Liver (tissue), 9 donors: ENCODE measurements around the gene CAP2. TPM values are rescaled to one million over a fixed set of nuclear protein-coding genes. Genes with fewer than 3 reads are reported as not detected.

Source experiments
- DNase-seq: peaks from one replicate; pipeline ENCODE4 v3.0.0-alpha.2; 2017; ENCODE audit warnings: low spot score
- H3K27ac ChIP-seq, 2 donors: one replicate each; pipeline ENCODE4 v1.7.0; 2013; ENCODE audit warnings: inconsistent platforms in 2 of 2, low read length in 2 of 2, control low read depth in 1 of 2, low read depth in 1 of 2, mild to moderate bottlenecking in 1 of 2
- H3K27me3 ChIP-seq, 4 donors: one replicate each; pipeline versions ENCODE4 v1.6.1 to v1.7.0; 2013; ENCODE audit warnings: low read length in 3 of 4, inconsistent platforms in 1 of 4, mild to moderate bottlenecking in 1 of 4, moderate library complexity in 1 of 4; ENCODE audit not compliant: control insufficient read depth in 4 of 4, insufficient read depth in 4 of 4
- H3K36me3 ChIP-seq, 4 donors: one replicate each; pipeline versions ENCODE4 v1.6.1 to v1.7.0; 2013; ENCODE audit warnings: low read length in 3 of 4, mild to moderate bottlenecking in 3 of 4, low read depth in 1 of 4, moderate library complexity in 1 of 4; ENCODE audit not compliant: control insufficient read depth in 4 of 4, insufficient read depth in 3 of 4
- H3K4me1 ChIP-seq, 4 donors: one replicate each; pipeline versions ENCODE4 v1.6.1 to v1.7.0; 2013; ENCODE audit warnings: low read length in 3 of 4, mild to moderate bottlenecking in 3 of 4, moderate library complexity in 1 of 4; ENCODE audit not compliant: control insufficient read depth in 4 of 4, insufficient read depth in 4 of 4
- H3K4me3 ChIP-seq, 3 donors: one replicate each; pipeline versions ENCODE4 v1.6.1 to v1.7.0; 2013; ENCODE audit warnings: low read length in 3 of 3, control low read depth in 1 of 3, low read depth in 1 of 3, mild to moderate bottlenecking in 1 of 3
- H3K9ac ChIP-seq, 2 donors: one replicate each; pipeline ENCODE4 v1.7.0; 2013; ENCODE audit warnings: low read length in 2 of 2, mild to moderate bottlenecking in 2 of 2, moderate library complexity in 2 of 2, control low read depth in 1 of 2, low read depth in 1 of 2
- H3K9me3 ChIP-seq, 4 donors: one replicate each; pipeline versions ENCODE4 v1.6.1 to v1.7.0; 2013; ENCODE audit warnings: low read length in 3 of 4; ENCODE audit not compliant: control insufficient read depth in 4 of 4
- EGR1 ChIP-seq, 2 donors: IDR thresholded peaks; 2 replicates each; pipeline ENCODE4 v1.6.1; 2016 to 2018; ENCODE audit warnings: antibody characterized with exemption in 2 of 2, low read depth in 2 of 2
- FOXA1 ChIP-seq: IDR thresholded peaks from 2 replicates; pipeline ENCODE4 v1.6.1; 2016; ENCODE audit warnings: antibody characterized with exemption
- FOXA2 ChIP-seq: IDR thresholded peaks from 2 replicates; pipeline ENCODE4 v1.6.1; 2016; ENCODE audit warnings: antibody characterized with exemption
- GABPA ChIP-seq, 2 donors: IDR thresholded peaks in 1 of 2; conservative IDR thresholded peaks in 1 of 2; 2 replicates each; pipeline ENCODE4 v1.6.1; 2016; ENCODE audit warnings: antibody characterized with exemption in 2 of 2, mild to moderate bottlenecking in 1 of 2, moderate library complexity in 1 of 2
- HNF4A ChIP-seq, 2 donors: conservative IDR thresholded peaks; 2 replicates each; pipeline ENCODE4 v1.6.1; 2016; ENCODE audit warnings: antibody characterized with exemption in 2 of 2, mild to moderate bottlenecking in 2 of 2
- HNF4G ChIP-seq: IDR thresholded peaks from 2 replicates; pipeline ENCODE4 v1.6.1; 2016; ENCODE audit warnings: antibody characterized with exemption
- JUND ChIP-seq, 2 donors: IDR thresholded peaks; 2 replicates each; pipeline ENCODE4 v1.6.1; 2016; ENCODE audit warnings: antibody characterized with exemption in 2 of 2
- NR2F2 ChIP-seq: IDR thresholded peaks from 2 replicates; pipeline ENCODE4 v1.6.1; 2016; ENCODE audit warnings: antibody characterized with exemption
- RAD21 ChIP-seq, 2 donors: IDR thresholded peaks; 2 replicates each; pipeline ENCODE4 v1.6.1; 2016; ENCODE audit warnings: antibody characterized with exemption in 2 of 2, mild to moderate bottlenecking in 2 of 2
- REST ChIP-seq: IDR thresholded peaks from 2 replicates; pipeline ENCODE4 v1.6.1; 2016; ENCODE audit warnings: antibody characterized with exemption, mild to moderate bottlenecking
- RXRA ChIP-seq, 2 donors: IDR thresholded peaks; 2 replicates each; pipeline ENCODE4 v1.6.1; 2017 to 2018; ENCODE audit warnings: antibody characterized with exemption in 2 of 2, mild to moderate bottlenecking in 1 of 2
- SP1 ChIP-seq: IDR thresholded peaks from 2 replicates; pipeline ENCODE4 v1.6.1; 2018; ENCODE audit warnings: antibody characterized with exemption, mild to moderate bottlenecking
- TAF1 ChIP-seq: conservative IDR thresholded peaks from 2 replicates; pipeline ENCODE4 v1.6.1; 2016; ENCODE audit warnings: antibody characterized with exemption, mild to moderate bottlenecking
- YY1 ChIP-seq: IDR thresholded peaks from 2 replicates; pipeline ENCODE4 v1.6.1; 2016; ENCODE audit warnings: antibody characterized with exemption, mild to moderate bottlenecking
- ZBTB33 ChIP-seq: IDR thresholded peaks from 2 replicates; pipeline ENCODE4 v1.6.1; 2016; ENCODE audit warnings: antibody characterized with exemption
- WGBS: extraction: QIAGEN DNeasy Blood & Tissue Kit; methylation state at CpG from one replicate; pipeline ENCODE4 v1.1.7; 2013; 5-methylcytosine and 5-hydroxymethylcytosine counted together
- polyA plus RNA-seq, 2 donors: library from polyadenylated mRNA; stranded (reverse) in 1 of 2; unstranded in 1 of 2; fragments of 200-250 nt in 1 of 2; fragments of >200 nt in 1 of 2; fragmentation: Nextera tagmentation in 1 of 2; extraction: Ambion mirVana in 1 of 2; gene quantifications; one replicate each; pipeline versions ENCODE4 v1.2.1 to v1.2.3, GENCODE V29; 2013 to 2015
- total RNA-seq, 2 donors: library from RNA; depleted of rRNA; stranded (reverse); fragments of >200 nt; gene quantifications; one replicate each; pipeline ENCODE4 v1.2.3, GENCODE V29; 2014
- TF ChIP-seq, protein P1 (sequence below): IDR thresholded peaks from 2 replicates; pipeline ENCODE4 v1.6.1; 2016; ENCODE audit warnings: antibody characterized with exemption
- TF ChIP-seq, protein P2 (sequence below): fragments of 150-350 bp; IDR thresholded peaks from 2 replicates; pipeline ENCODE4 v1.5.1; 2017; ENCODE audit warnings: improper control_type of control experiment, low read depth, low read length; ENCODE audit not compliant: missing input control
- TF ChIP-seq, protein P3 (sequence below): IDR thresholded peaks from 2 replicates; pipeline ENCODE4 v1.6.1; 2016; ENCODE audit warnings: antibody characterized with exemption
- donor health status: healthy.
- donor health status: healthy.
- donor health status: healthy.
- donor health status: healthy.
- donor health status: healthy.

Gene CAP2
- total and polyA plus RNA-seq, 4 donors, result 1.2 to 6.4 (median 2.5) TPM

DNA sequence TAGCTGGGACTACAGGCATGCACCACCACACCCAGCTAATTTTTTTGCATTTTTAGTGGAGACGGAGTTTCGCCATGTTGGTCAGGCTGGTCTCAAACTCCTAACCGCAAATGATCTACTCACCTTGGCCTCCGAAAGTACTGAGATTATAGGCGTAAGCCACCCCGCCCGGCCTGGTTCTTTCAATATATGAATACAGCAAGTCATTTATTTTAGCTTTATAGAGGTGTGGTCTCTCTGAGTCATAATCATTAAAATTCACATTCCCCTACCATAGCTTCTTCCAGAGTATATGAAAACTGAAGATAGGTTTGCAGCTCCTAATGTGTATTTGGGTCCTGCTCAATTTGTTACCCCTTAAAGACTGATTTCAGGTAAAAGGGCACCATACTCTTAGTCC is 118.2 kb downstream of the CAP2 start:
- Histone ChIP-seq H3K27ac (no peak overlapping the region), H3K9ac (no peak overlapping the region), H3K36me3 (no peaks in the 10 kb centered on the region), H3K27me3 (no peaks in the 10 kb centered on the region), H3K9me3 (no peaks in the 10 kb centered on the region), H3K4me1 (no peaks in the 10 kb centered on the region), H3K4me3 (no peak overlapping the region)
- WGBS, result 96% methylated on average over 7 of the region's 7 CpGs
- no peak for DNase-seq
- no peak for TF ChIP-seq FOXA1
- TF ChIP-seq, protein P1, sequence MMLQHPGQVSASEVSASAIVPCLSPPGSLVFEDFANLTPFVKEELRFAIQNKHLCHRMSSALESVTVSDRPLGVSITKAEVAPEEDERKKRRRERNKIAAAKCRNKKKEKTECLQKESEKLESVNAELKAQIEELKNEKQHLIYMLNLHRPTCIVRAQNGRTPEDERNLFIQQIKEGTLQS, result no peak
- TF ChIP-seq, protein P2, sequence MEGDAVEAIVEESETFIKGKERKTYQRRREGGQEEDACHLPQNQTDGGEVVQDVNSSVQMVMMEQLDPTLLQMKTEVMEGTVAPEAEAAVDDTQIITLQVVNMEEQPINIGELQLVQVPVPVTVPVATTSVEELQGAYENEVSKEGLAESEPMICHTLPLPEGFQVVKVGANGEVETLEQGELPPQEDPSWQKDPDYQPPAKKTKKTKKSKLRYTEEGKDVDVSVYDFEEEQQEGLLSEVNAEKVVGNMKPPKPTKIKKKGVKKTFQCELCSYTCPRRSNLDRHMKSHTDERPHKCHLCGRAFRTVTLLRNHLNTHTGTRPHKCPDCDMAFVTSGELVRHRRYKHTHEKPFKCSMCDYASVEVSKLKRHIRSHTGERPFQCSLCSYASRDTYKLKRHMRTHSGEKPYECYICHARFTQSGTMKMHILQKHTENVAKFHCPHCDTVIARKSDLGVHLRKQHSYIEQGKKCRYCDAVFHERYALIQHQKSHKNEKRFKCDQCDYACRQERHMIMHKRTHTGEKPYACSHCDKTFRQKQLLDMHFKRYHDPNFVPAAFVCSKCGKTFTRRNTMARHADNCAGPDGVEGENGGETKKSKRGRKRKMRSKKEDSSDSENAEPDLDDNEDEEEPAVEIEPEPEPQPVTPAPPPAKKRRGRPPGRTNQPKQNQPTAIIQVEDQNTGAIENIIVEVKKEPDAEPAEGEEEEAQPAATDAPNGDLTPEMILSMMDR, result no peak
- no peak for TF ChIP-seq NR2F2
- TF ChIP-seq RXRA (IDR thresholded peaks at IDR 0.05), result no peak
- no peak for TF ChIP-seq HNF4G
- TF ChIP-seq, protein P3, sequence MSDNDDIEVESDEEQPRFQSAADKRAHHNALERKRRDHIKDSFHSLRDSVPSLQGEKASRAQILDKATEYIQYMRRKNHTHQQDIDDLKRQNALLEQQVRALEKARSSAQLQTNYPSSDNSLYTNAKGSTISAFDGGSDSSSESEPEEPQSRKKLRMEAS, result no peak
- TF ChIP-seq GABPA (IDR thresholded peaks at IDR 0.05 in 1 of 2, conservative IDR thresholded peaks at IDR 0.05 in 1 of 2), result no peak
- no peak for TF ChIP-seq EGR1 (IDR thresholded peaks at IDR 0.05; ENCODE audit: low read depth in 2 of 2)
- TF ChIP-seq RAD21 (IDR thresholded peaks at IDR 0.05), result no peak
- no peak for TF ChIP-seq YY1

DNA sequence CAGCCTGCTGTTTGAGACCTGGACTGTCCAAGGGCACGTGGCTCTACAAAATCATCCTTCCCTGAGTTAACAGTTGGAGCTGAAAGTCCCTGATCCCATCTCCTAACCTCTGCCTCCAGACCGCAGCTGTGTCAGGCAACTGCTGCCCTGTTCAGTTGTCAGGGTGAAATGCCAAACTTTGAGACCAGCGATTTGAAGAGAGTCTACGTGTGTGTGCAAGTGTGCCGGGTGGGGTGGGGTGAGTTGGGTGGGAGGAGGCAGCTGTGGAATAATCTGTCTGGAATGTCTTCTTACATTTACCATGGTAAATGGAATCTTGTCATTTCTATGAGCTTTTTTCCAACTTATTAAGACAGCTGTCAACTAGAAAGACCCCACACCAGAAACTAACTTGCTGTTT is 125.7 kb downstream of the CAP2 start:
- H3K36me3 ChIP-seq, result no peaks in the 10 kb centered on the region
- TF ChIP-seq EGR1 (IDR thresholded peaks at IDR 0.05; ENCODE audit: low read depth in 2 of 2) (no peak), FOXA2 (no peak)
- no peak overlapping the region for H3K9ac ChIP-seq
- WGBS, result 89% methylated on average over 5 of the region's 5 CpGs
- DNase-seq, result no peak
- H3K4me1 ChIP-seq, result no peaks in the 10 kb centered on the region
- H3K27me3 ChIP-seq, result no peaks in the 10 kb centered on the region
- no peaks in the 10 kb centered on the region for H3K9me3 ChIP-seq
- no peak overlapping the region for H3K4me3 ChIP-seq
- H3K27ac ChIP-seq, result no peak overlapping the region

- no peaks in the 10 kb centered on the region for H3K4me1 ChIP-seq
- H3K4me3 ChIP-seq, result no peak overlapping the region
- no peaks in the 10 kb centered on the region for H3K9me3 ChIP-seq
- TF ChIP-seq REST, result no peak
- no peak for TF ChIP-seq ZBTB33
- TF ChIP-seq NR2F2, result no peak
- TF ChIP-seq HNF4G, result no peak
- no peak for TF ChIP-seq FOXA1
- no peak for TF ChIP-seq HNF4A (conservative IDR thresholded peaks at IDR 0.05)
- TF ChIP-seq EGR1 (IDR thresholded peaks at IDR 0.05; ENCODE audit: low read depth in 2 of 2), result no peak
- no peak for TF ChIP-seq RXRA (IDR thresholded peaks at IDR 0.05)
- no peak for TF ChIP-seq RAD21 (IDR thresholded peaks at IDR 0.05)
- TF ChIP-seq JUND (IDR thresholded peaks at IDR 0.05), result no peak
- no peak for TF ChIP-seq GABPA (IDR thresholded peaks at IDR 0.05 in 1 of 2, conservative IDR thresholded peaks at IDR 0.05 in 1 of 2)
- TF ChIP-seq TAF1, result no peak
- no peak for TF ChIP-seq YY1
- TF ChIP-seq, protein P2, result no peak
- no peak for TF ChIP-seq SP1
- H3K9ac ChIP-seq, result no peak overlapping the region
- no peaks in the 10 kb centered on the region for H3K36me3 ChIP-seq
- no peak for DNase-seq
- 69% methylated on average over 3 of the region's 3 CpGs for WGBS
- no peaks in the 10 kb centered on the region for H3K27me3 ChIP-seq
- no peak overlapping the region for H3K27ac ChIP-seq
These were observed 132.2 kb downstream of the CAP2 start for GRCh38 chr6:17525637-17526036.
